ENCODE data around the gene DDIT4.

Gene DDIT4

GRCh38 chr10:72322030-72322279, 48.2 kb downstream of the DDIT4 start:
- TF ChIP-seq POLR2A (IDR thresholded peaks at IDR 0.05; ENCODE audit: low read depth, low read length) (no peak), POU2F2 (IDR thresholded peaks at IDR 0.05; ENCODE audit: low read depth, low read length) (no peak), PAX5 (IDR thresholded peaks at IDR 0.05; ENCODE audit: insufficient read depth, low read length, severe bottlenecking) (no peak)
- DNase-seq (ENCODE audit: insufficient read length, low spot score) (no peak), FAIRE-seq (no peak)

DNA sequence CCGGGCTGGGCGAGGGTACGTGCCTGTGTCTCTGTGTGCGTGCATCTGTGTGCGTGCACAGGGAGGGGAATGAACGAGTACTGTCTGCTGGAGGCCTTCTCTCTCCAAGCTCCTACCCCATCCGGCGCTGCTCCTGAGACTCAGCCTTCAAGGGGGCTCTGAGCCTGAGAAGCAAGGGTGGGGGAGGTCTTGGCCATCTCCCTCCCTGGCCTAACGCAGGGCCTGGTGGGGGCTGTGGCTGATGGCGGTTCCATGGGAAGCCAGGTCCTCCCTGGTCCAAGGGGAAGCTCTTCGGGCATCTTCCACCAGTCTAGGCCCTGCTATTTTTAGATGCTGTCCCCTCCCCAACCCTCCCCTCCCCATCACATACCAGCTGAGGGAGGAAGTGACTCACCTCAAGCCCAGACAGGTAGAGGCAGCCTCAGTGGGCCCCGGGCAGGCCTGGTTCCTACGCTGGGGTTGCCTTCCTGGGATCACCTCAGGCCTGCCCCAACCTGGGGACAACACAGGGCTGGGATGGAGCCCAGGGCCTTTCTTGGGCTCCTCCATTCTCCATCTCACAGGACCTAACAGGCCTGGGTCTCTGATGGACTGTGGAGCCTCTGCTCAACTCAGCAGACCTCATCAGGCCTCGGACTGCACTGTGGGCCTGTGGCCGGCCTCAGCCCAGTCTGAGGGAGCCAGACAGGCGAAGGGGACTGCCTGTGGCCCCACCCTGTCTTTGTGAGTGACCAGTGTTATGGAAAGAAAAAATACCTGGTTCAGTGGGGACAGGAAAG, 48.7 kb downstream of the DDIT4 start:
- DNase-seq (ENCODE audit: insufficient read length, low spot score) = no peak
- no peak for FAIRE-seq
- no peak for TF ChIP-seq PAX5 (IDR thresholded peaks at IDR 0.05; ENCODE audit: insufficient read depth, low read length, severe bottlenecking)
- peak; percentile 34; the same call in 1 of the 2 replicates for TF ChIP-seq SPI1 (IDR thresholded peaks at IDR 0.05; ENCODE audit: low read depth, low read length)
- TF ChIP-seq POU2F2 (IDR thresholded peaks at IDR 0.05; ENCODE audit: low read depth, low read length) = no peak

- TF ChIP-seq SPI1 (IDR thresholded peaks at IDR 0.05; ENCODE audit: low read depth, low read length) (no peak), POLR2AphosphoS5 (IDR thresholded peaks at IDR 0.05; ENCODE audit: low read depth, low read length) (no peak), POU2F2 (IDR thresholded peaks at IDR 0.05; ENCODE audit: low read depth, low read length) (no peak), POLR2A (IDR thresholded peaks at IDR 0.05; ENCODE audit: low read depth, low read length) (no peak), TAF1 (IDR thresholded peaks at IDR 0.05; ENCODE audit: low read depth, low read length) (no peak), PAX5 (IDR thresholded peaks at IDR 0.05; ENCODE audit: insufficient read depth, low read length, severe bottlenecking) (no peak)
- FAIRE-seq (no peak), DNase-seq (ENCODE audit: insufficient read length, low spot score) (no peak)
These were observed 49.5 kb downstream of the DDIT4 start for GRCh38 chr10:72323108-72323749.

DNA sequence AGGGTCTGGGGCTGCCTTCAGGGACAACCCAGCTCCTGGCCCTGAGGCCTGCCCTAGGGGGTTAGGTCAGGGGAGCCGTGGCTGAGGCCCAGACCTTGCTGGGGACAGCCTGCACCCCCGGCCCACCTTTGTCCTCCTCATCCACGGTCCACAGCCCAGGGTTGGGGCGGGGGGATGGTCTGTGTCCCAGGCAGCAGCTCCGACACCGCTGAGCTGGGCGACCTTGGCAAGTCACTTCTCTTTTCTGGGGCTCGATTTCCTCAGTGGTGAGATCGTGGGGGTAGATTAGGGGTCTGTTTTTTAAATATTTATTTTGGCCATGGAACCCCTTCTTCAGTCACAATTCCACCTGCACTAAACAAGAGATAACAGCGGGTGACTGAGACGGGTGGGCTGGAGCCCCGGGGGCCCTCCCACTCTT, 50.1 kb downstream of the DDIT4 start:
- DNase-seq (ENCODE audit: insufficient read length, low spot score) = no peak
- FAIRE-seq = no peak
- TF ChIP-seq SPI1 (IDR thresholded peaks at IDR 0.05; ENCODE audit: low read depth, low read length) (peak; percentile 45), POU2F2 (IDR thresholded peaks at IDR 0.05; ENCODE audit: low read depth, low read length) (no peak)
